ENCODE results near the gene SSH3. TPM values are rescaled to one million over a fixed set of nuclear protein-coding genes. Genes with fewer than 3 reads are reported as not detected.

SSH3 gene
- total and polyA plus RNA-seq, 7 experiments from 2014 or later = 1.1 to 23.8 (median 14.8) TPM

DNA sequence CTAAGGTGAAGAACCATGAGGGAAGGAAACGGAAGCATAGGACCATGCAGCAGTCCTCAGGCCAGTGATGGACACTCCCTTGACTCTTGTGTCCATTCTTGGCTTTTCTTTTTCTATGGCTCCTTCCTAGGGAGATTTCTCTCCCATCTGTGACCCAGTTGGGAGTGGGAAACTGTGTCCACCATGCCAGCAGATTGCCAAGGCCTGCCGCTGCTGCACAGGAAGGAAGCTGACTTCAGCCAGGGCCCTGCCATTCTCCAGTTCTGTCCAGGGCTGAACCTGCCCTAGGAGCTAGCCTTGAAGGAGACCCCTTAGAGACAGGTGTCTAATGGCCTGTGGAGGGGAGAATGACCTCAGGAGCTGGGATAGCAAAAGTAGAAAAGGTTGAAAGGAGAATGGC, 17.4 kb downstream of the SSH3 start:
- Histone ChIP-seq H3K4me1 (ENCODE audit: control insufficient read depth in 2 of 2, insufficient read depth in 2 of 2, low read length in 2 of 2) (peaks cover 4 to 10% of the 10 kb centered on the region in 2 donors), H3K4me3 (ENCODE audit: low read length) (no peak overlapping the region), H3K27me3 (ENCODE audit: control insufficient read depth in 2 of 2, insufficient read depth in 2 of 2, low read length in 2 of 2) (no peaks in the 10 kb centered on the region), H3K27ac (ENCODE audit: low read depth, low read length) (no peak overlapping the region), H3K9me3 (ENCODE audit: control insufficient read depth in 2 of 3, low read length in 3 of 3) (no peaks in the 10 kb centered on the region), H3K36me3 (ENCODE audit: control insufficient read depth in 2 of 3, insufficient read depth in 3 of 3, low read length in 3 of 3) (no peaks in the 10 kb centered on the region)
- Mint-ChIP-seq H3K4me1 (peaks cover 10 to 21% (median 17%) of the 10 kb centered on the region in 7 donors), H3K36me3 (peaks cover 0 to 8% (median 0%) of the 10 kb centered on the region in 5 donors), H3K27ac (no peak overlapping the region), H3K27me3 (peaks cover 0 to 13% (median 0%) of the 10 kb centered on the region in 5 donors), H3K9me3 (peaks cover 0 to 3% (median 0%) of the 10 kb centered on the region in 11 donors), H3K4me3 (no peak overlapping the region)
- ChIA-PET CTCF (interaction anchor here (0.6 to 7.9 kb wide), 8 partner anchors 9 to 92 kb away, joined by 3 to 85 read pairs (median 5); no protein-coding TSS in a partner anchor), POLR2A (interaction anchor here (0.7 to 4.3 kb wide), 6 partner anchors 27 to 84 kb away, joined by 3 to 23 read pairs (median 3); partner anchors contain the start of genes ANKRD13D and POLD4)
- DNase-seq (no peak), ATAC-seq (no peak)
- intact Hi-C loops (cut with micrococcal nuclease) = no loop called here

DNA sequence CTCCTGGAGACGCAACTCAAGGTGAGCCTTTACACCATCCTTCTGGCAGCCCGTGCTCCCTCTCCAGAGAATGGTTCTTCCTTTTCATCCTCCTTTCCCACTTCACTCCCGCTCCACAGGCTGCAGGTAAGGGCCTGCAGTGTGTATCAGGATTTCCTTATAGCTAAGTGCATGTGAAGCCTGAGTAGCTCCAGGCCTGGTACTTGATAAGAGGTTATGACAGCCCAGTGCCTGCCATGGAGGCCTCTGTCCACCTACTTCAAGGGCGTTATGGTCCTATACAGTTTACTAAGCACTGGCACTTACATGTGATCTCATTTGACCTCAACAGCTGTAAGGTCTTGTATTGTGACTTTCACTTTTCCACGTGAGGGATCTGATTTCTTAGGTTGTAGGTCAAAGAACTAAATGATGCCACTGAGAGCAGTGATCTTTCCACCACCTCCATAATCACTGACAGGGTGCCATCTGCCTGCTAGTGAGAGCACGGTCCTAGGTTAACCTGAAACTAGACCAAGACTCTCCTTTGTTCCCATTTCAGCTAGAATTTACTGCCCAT, 18.1 kb downstream of the SSH3 start:
- Histone ChIP-seq H3K4me3 (ENCODE audit: low read length) (no peak overlapping the region), H3K4me1 (ENCODE audit: control insufficient read depth in 2 of 2, insufficient read depth in 2 of 2, low read length in 2 of 2) (peaks cover 4 to 10% of the 10 kb centered on the region in 2 donors), H3K36me3 (ENCODE audit: control insufficient read depth in 2 of 3, insufficient read depth in 3 of 3, low read length in 3 of 3) (no peaks in the 10 kb centered on the region), H3K9me3 (ENCODE audit: control insufficient read depth in 2 of 3, low read length in 3 of 3) (no peaks in the 10 kb centered on the region), H3K27me3 (ENCODE audit: control insufficient read depth in 2 of 2, insufficient read depth in 2 of 2, low read length in 2 of 2) (no peaks in the 10 kb centered on the region), H3K27ac (ENCODE audit: low read depth, low read length) (no peak overlapping the region)
- Mint-ChIP-seq H3K4me3 (no peak overlapping the region), H3K9me3 (peaks cover 0 to 3% (median 0%) of the 10 kb centered on the region in 11 donors), H3K36me3 (peaks cover 0 to 12% (median 4%) of the 10 kb centered on the region in 5 donors), H3K27ac (no peak overlapping the region), H3K27me3 (peaks cover 0 to 13% (median 0%) of the 10 kb centered on the region in 5 donors), H3K4me1 (peaks cover 10 to 23% (median 14%) of the 10 kb centered on the region in 7 donors)
- intact Hi-C loops (cut with micrococcal nuclease) = no loop called here
- DNase-seq = no peak
- ChIA-PET CTCF (interaction anchor here (0.6 to 7.0 kb wide), 8 partner anchors 24 to 93 kb away, joined by 3 to 34 read pairs (median 5); partner anchors contain the start of gene POLD4), POLR2A (interaction anchor here (0.7 to 1.6 kb wide), 4 partner anchors 33 to 76 kb away, joined by 3 to 5 read pairs (median 3); partner anchors contain the start of gene ANKRD13D)
- ATAC-seq = no peak

DNA sequence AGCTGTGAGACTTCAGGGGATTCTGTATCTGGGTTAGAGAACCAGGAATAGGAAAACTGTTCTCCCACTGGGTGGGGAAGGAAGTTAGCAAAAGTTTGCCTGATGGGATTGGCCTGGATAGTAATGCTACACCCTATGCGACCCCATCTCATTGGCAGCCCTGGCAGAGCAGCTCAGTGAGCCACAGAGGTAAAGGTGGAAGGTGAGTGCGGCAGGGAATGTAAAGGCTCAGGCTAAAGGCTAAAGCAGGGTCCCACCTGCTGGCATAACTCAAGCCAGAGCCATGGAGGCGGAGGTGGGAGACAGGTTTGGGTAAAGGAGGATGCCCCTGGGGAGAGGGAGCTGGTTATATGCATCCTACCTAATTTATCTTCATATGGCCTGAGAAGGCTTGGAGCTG, 18.7 kb downstream of the SSH3 start:
- no peak overlapping the region for H3K27ac ChIP-seq (ENCODE audit: low read depth, low read length)
- H3K9me3 ChIP-seq (ENCODE audit: control insufficient read depth in 2 of 3, low read length in 3 of 3) = no peaks in the 10 kb centered on the region
- intact Hi-C loops (cut with micrococcal nuclease) = no loop called here
- H3K4me3 ChIP-seq (ENCODE audit: low read length) = no peak overlapping the region
- Mint-ChIP-seq H3K4me3 (no peak overlapping the region), H3K4me1 (peaks cover 10 to 23% (median 13%) of the 10 kb centered on the region in 7 donors), H3K27ac (no peak overlapping the region), H3K9me3 (peaks cover 0 to 3% (median 0%) of the 10 kb centered on the region in 11 donors), H3K27me3 (peaks cover 0 to 13% (median 0%) of the 10 kb centered on the region in 5 donors), H3K36me3 (peaks cover 0 to 12% (median 4%) of the 10 kb centered on the region in 5 donors)
- H3K36me3 ChIP-seq (ENCODE audit: control insufficient read depth in 2 of 3, insufficient read depth in 3 of 3, low read length in 3 of 3) = no peaks in the 10 kb centered on the region
- no peaks in the 10 kb centered on the region for H3K27me3 ChIP-seq (ENCODE audit: control insufficient read depth in 2 of 2, insufficient read depth in 2 of 2, low read length in 2 of 2)
- H3K4me1 ChIP-seq (ENCODE audit: control insufficient read depth in 2 of 2, insufficient read depth in 2 of 2, low read length in 2 of 2) = peaks cover 4 to 7% of the 10 kb centered on the region in 2 donors
- no peak for DNase-seq
- ChIA-PET POLR2A (interaction anchor here (0.6 to 1.9 kb wide), 4 partner anchors 33 to 75 kb away, joined by 3 to 10 read pairs (median 3); no protein-coding TSS in a partner anchor), CTCF (interaction anchor here (0.8 to 7.0 kb wide), 6 partner anchors 24 to 68 kb away, joined by 4 to 34 read pairs (median 5); partner anchors contain the start of gene POLD4)
- ATAC-seq = no peak

DNA sequence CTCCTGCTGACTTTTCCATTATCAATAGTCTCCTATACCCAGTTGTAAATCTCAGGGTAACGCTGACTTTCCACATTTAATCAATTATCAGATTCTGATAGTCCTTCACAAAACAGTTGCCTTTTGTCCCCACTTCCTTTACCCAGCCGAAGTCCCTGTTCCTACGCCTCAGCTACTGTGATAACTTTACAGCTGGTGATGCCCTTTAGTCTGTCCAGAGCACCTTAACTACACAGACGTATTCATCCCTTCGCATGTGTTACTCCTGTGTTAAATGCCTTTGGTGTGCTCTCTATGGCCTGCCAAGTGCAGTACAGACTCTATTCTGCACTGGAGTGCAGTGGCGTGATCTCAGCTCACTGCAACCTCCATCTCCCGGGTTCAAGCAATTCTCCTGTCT, 20.2 kb downstream of the SSH3 start:
- no peaks in the 10 kb centered on the region for H3K36me3 ChIP-seq (ENCODE audit: control insufficient read depth in 2 of 3, insufficient read depth in 3 of 3, low read length in 3 of 3)
- CTCF ChIA-PET = interaction anchor here (0.9 to 7.0 kb wide), 3 partner anchors 22 to 59 kb away, joined by 3 to 34 read pairs (median 4); no protein-coding TSS in a partner anchor
- Mint-ChIP-seq H3K27me3 (peaks cover 0 to 6% (median 0%) of the 10 kb centered on the region in 5 donors), H3K36me3 (peaks cover 0 to 12% (median 4%) of the 10 kb centered on the region in 5 donors), H3K9me3 (peaks cover 0 to 2% (median 0%) of the 10 kb centered on the region in 11 donors), H3K4me3 (peak overlapping the region in 1 of 10 donors; percentile 27), H3K27ac (peak overlapping the region in 1 of 9 donors; percentile 81), H3K4me1 (peaks cover 3 to 14% (median 7%) of the 10 kb centered on the region in 7 donors)
- POLR2A ChIA-PET = interaction anchor here (1.3 to 1.9 kb wide), 3 partner anchors 60 to 84 kb away, joined by 4 to 10 read pairs (median 7); no protein-coding TSS in a partner anchor
- H3K27me3 ChIP-seq (ENCODE audit: control insufficient read depth in 2 of 2, insufficient read depth in 2 of 2, low read length in 2 of 2) = no peaks in the 10 kb centered on the region
- ATAC-seq (no peak), DNase-seq (no peak)
- H3K4me3 ChIP-seq (ENCODE audit: low read length) = no peak overlapping the region
- no peak overlapping the region for H3K27ac ChIP-seq (ENCODE audit: low read depth, low read length)
- intact Hi-C loops (cut with micrococcal nuclease) = no loop called here
- no peaks in the 10 kb centered on the region for H3K9me3 ChIP-seq (ENCODE audit: control insufficient read depth in 2 of 3, low read length in 3 of 3)
- peaks cover 0 to 2% of the 10 kb centered on the region in 2 donors for H3K4me1 ChIP-seq (ENCODE audit: control insufficient read depth in 2 of 2, insufficient read depth in 2 of 2, low read length in 2 of 2)

DNA sequence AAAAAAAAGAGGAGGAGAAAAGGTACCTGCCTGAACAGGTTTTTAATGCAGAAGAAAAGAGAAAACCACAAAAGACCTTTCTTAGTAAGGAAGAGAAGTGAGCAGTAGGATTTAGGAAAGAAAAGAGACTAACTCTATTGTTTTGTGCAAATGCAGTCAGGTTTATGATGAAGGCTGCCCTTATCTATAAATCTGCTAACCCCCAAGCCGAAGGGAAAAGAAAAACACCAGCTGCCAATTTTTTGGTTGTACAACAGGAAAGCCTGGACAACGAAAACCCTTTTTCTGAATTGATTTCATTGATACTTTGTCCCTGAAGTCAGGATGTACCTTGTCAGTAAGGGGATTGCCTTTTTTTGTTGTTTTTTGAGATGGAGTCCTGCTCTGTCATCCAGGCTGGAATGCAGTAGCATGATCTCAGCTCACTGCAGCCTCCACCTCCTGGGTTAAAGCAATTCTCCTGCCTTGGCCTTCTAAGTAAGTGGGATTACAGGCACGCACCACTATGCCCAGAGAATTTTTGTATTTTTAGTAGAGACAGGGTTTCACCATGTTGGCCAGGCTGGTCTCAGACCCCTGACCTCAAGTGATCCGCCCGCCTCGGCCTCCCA, 28.9 kb downstream of the SSH3 start:
- H3K27ac ChIP-seq (ENCODE audit: low read depth, low read length) = no peak overlapping the region
- Mint-ChIP-seq H3K9me3 (no peaks in the 10 kb centered on the region), H3K27ac (no peak overlapping the region), H3K27me3 (no peaks in the 10 kb centered on the region), H3K36me3 (peaks cover 0 to 9% (median 4%) of the 10 kb centered on the region in 5 donors), H3K4me1 (peaks cover 0 to 1% (median 0%) of the 10 kb centered on the region in 7 donors), H3K4me3 (no peak overlapping the region)
- ChIA-PET POLR2A (interaction anchor here (0.6 to 1.0 kb wide), 2 partner anchors 18 to 1784 kb away, joined by 3 read pairs; no protein-coding TSS in a partner anchor), CTCF (interaction anchor here (0.6 kb wide), 1 partner anchor 76 kb away, joined by 4 read pairs; no protein-coding TSS in a partner anchor)
- intact Hi-C loops (cut with micrococcal nuclease) = no loop called here
- ATAC-seq = no peak
- no peak for DNase-seq
- H3K4me1 ChIP-seq (ENCODE audit: control insufficient read depth in 2 of 2, insufficient read depth in 2 of 2, low read length in 2 of 2) = no peaks in the 10 kb centered on the region
- no peaks in the 10 kb centered on the region for H3K9me3 ChIP-seq (ENCODE audit: control insufficient read depth in 2 of 3, low read length in 3 of 3)
- no peaks in the 10 kb centered on the region for H3K36me3 ChIP-seq (ENCODE audit: control insufficient read depth in 2 of 3, insufficient read depth in 3 of 3, low read length in 3 of 3)
- H3K27me3 ChIP-seq (ENCODE audit: control insufficient read depth in 2 of 2, insufficient read depth in 2 of 2, low read length in 2 of 2) = no peaks in the 10 kb centered on the region
- no peak overlapping the region for H3K4me3 ChIP-seq (ENCODE audit: low read length)

DNA sequence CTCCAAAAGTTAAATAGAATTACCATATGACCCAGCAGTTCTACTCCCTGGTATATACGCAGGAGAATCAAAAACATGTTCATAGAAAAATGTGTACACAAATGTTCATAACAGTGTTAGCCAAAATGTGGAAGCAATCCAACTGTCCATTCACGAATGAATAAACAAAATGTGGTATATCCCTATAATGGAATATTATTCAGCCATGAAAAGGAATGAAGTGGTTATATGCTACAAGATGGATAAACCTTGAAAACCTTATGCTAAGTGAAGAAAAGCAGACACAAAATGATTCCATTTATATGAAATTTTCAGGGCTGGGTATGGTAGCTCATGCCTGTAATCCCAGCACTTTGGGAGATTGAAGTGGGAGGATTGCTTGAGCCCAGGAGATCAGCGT, 33.9 kb downstream of the SSH3 start:
- no peak overlapping the region for H3K4me3 ChIP-seq (ENCODE audit: low read length)
- Mint-ChIP-seq H3K27me3 (no peaks in the 10 kb centered on the region), H3K27ac (no peak overlapping the region), H3K4me3 (no peak overlapping the region), H3K4me1 (peaks cover 0 to 1% (median 0%) of the 10 kb centered on the region in 7 donors), H3K36me3 (peaks cover 0 to 9% (median 0%) of the 10 kb centered on the region in 5 donors), H3K9me3 (peaks cover 0 to 3% (median 0%) of the 10 kb centered on the region in 11 donors)
- no peak overlapping the region for H3K27ac ChIP-seq (ENCODE audit: low read depth, low read length)
- ChIA-PET CTCF (interaction anchor here (1.5 to 1.6 kb wide), 2 partner anchors 8 to 46 kb away, joined by 4 to 11 read pairs; no protein-coding TSS in a partner anchor), POLR2A (interaction anchor here (1.0 to 2.3 kb wide), 2 partner anchors 10 to 12 kb away, joined by 4 to 7 read pairs; no protein-coding TSS in a partner anchor)
- DNase-seq (no peak), ATAC-seq (no peak)
- H3K27me3 ChIP-seq (ENCODE audit: control insufficient read depth in 2 of 2, insufficient read depth in 2 of 2, low read length in 2 of 2) = no peaks in the 10 kb centered on the region
- H3K9me3 ChIP-seq (ENCODE audit: control insufficient read depth in 2 of 3, low read length in 3 of 3) = no peaks in the 10 kb centered on the region
- H3K36me3 ChIP-seq (ENCODE audit: control insufficient read depth in 2 of 3, insufficient read depth in 3 of 3, low read length in 3 of 3) = no peaks in the 10 kb centered on the region
- H3K4me1 ChIP-seq (ENCODE audit: control insufficient read depth in 2 of 2, insufficient read depth in 2 of 2, low read length in 2 of 2) = no peaks in the 10 kb centered on the region
- intact Hi-C loops (cut with micrococcal nuclease) = no loop called here
